Activated CD8-positive, alpha-beta memory T cell treated with anti-CD3 and anti-CD28 coated beads for 1 hour (primary cell): ENCODE data around the gene C2orf81.
"Not testable (repeated sequence)": the region's sequence is repeated elsewhere in the genome, so short reads cannot be mapped to it uniquely, and the experiment has no call there.

ENCODE experiments used
- DNase-seq, 2 donors: peaks; one replicate each; pipeline ENCODE4 v3.0.0-alpha.2; 2020; ENCODE audit warnings: low read depth in 1 of 2; ENCODE audit errors: extremely low read depth in 1 of 2

Gene C2orf81

DNA sequence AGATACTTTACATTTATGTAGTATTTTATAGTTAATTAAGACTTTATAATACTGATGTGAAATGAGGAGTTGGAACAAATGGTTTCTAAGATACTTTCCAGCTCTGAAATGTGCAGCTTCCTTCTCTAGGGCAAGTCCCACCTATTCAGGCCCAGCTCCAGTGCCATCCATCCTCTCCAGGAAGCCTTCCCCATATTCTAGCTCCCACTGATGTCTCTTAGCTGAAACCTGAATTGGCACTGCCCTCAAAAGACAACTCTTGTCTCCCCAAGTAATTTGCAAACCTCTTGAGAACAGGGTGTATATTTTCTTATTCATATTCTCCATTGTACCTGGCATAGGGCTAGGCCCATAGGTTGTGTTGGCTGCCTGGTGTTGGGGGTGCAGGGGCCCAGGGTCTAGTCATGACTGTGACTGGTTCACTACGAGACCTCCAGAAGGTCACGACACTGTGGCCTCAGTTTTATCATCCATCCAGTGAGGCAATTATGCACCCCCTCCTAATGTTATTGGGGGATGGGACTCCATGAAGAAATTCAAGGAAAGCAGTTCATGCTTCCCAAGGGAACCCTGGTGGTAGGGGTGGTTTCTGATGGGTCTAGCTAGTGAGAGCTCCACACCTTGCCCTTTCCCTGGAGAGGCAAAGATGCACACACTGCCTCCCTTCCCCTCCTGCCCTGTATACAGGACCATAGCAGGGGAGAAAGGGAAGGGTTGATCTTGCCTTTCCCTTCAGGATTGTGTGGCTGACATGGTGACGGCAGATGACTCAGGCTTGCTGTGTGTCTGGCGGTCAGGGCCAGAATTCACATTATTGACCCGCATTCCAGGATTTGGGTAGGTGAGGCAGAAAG, 2.9 kb upstream of the C2orf81 start:
- DNase-seq, result no peak

DNA sequence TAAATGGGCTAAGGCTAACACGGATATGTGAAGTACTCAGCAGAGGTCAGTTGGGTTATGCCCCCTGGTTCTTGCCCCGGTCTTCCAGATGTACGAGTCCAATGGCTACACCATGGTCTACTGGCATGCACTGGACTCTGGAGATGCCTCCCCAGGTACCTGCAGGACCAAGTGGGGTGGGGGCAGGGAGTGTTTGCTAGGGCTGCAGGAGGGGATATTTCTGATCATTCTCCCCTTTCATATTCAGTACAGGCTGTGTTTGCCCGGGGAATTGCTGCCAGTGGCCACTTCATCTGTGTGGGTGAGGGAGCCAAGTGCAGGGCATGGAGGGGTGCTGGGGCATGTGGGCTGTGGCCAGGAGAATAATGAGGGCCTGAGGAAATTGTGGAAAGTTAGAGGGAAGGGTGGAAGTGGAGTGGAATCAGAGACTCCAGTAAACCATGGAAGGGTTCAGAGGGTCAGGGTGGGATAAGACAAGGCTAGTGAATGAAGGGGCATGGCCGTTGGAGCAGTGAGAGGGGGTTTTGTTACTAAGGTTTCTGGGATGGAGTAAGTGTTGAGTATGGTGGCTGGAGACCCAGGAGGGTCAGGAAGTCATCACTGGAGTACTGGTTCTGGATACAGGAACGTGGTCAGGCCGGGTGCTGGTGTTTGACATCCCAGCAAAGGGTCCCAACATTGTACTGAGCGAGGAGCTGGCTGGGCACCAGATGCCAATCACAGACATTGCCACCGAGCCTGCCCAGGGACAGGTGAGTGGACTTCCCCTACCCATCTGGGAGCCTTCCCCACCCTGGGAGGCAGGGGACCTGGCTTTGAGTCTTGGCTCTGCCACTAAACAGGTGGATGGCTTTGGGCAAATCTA, 2.0 kb upstream of the C2orf81 start:
- DNase-seq, result no peak

DNA sequence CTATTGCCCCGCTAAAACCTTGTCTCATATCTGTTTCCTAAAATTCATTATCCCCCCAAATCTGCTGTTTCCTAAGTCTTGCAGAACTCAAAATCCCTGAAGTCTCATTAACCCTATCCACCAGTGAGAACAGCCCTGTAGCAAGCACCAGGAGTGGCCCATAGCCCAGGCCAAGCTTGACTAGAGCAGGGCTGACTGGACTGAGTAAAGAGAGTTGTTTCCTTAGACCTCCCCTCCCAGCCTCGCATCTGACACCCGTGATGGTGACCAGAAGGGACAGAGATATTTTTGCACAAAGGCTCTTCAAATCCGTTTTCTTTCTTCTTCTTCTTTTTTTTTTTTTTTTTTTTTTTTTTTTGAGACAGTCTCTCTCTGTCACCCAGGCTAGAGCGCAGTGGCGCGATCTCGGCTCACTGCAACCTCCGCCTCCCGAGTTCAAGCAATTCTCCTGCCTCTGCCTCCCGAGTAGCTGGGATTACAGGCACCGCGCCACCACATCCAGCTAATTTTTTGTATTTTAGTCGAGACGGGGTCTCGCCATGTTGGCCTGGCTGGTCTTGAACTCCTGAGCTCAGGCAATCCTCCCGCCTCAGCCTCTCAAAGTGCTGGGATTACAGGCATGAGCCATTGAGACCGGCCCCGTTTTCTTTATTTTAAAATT, 846 bp downstream of the C2orf81 start:
- DNase-seq, result not testable (repeated sequence)

DNA sequence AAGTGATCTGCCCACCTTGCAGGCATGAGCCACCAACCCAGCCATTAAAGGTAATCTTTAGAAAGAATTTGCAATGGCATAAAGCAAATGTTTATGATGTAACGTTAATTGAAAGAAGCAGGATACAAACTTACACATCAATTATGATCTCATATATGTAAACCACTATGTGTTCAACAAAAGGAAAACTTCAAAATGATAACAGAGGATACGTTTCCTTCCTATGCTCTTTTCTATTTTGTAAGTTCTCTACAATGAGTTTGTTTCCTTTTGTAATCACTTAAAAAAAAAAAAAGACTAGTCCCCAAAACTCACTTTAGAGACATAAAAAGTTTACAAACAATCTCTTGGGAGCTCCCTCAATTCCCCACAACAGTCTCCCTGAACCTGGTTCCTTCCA, 1.4 kb downstream of the C2orf81 start:
- DNase-seq, result no peak

DNA sequence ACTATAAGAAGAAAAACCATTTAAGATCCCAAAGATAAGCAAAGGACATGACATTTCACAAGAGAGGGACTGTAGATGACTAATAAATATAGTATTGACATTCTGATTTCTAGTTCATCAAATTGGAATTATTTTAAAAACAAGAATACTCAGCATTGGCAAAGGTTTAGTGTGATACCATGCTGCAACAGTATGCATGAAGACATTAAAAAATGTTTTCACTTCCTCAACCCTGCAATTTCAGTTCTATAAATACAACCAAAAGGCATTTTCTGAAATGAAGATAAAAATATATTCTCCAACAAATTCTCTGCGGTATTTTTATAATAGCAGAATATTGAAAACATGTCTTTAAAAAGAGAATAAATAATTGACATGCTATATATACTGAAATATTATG, 2.1 kb downstream of the C2orf81 start:
- DNase-seq, result no peak

DNA sequence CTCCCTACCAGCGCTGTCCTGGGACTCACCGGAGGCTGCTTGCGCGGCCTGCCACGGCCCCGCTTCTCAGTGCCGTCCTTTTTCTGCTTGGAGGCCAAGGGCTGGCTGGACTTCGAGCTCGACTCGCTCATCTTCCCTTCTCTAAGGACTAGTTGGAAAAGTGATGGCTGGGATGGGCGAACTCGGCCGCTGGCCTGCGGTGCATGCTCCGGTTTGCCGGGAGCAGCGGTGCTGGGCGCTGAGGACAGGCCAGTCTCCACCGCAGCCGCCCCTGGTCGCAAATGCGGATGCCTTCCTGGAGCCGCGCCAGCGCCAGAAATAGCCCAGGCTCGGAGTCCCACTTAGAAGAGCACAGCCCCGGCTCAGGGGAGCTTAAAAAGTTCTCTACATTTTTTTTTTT, 3.1 kb downstream of the C2orf81 start:
- DNase-seq, result no peak

DNA sequence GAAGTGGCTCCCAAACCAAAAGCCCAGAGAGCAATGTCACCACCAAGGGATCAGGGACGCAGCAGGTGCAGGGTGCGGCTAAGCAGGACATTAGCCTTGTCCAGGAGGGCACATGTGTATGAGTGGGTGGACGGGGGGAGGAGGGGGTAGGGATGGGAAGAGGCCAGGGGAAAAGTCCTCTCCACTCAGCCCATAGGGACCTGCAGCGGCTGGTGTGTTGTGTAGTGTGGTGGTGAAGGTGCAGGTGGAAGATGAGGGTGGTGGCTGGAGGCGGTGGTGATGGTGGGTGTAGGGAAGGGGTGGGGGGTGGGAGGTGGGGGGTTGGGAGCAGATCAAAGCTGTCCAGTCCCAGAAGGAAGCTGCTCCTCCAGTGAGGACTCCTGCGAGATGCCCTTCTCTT, 3.7 kb downstream of the C2orf81 start:
- DNase-seq, result no peak

DNA sequence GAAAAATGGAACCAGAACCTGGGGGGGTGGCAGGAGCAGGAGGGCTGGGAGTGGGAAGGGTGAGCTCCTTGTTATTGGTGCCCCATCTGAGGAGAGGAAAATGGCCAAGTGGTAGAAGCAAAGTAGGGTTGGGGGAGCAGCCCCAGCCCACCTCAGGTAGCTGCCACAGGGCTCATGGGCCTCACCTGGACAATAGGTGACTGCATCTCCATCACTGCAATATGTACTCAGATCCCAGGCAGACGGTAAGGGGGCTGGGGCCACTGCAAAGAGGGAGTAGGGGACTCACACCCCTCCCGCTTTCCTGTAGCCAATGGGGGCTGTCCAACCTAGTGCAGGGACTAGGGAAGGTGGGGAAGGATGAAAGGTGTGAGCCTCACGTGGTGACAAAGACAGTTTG, 4.2 kb downstream of the C2orf81 start:
- DNase-seq, result no peak

DNA sequence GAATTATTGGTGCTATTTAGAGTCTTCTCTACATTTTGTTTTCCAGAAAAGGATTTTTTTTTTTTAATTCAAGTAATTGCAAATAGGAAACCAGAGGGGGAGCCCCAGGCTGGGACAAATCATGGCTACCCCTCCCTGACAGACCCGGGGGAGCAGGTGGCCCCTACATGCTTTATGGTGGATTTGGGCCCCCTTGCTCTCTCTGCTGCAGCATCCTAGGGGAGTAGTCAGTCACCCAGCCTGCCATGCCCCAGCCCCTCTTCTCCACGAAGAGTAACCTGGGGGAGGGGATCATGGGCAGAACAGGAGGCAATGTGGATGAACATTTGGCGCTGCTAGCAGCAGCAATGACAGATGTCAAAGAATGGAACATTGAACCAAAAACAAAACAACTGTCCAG, 4.6 kb downstream of the C2orf81 start:
- DNase-seq, result no peak

DNA sequence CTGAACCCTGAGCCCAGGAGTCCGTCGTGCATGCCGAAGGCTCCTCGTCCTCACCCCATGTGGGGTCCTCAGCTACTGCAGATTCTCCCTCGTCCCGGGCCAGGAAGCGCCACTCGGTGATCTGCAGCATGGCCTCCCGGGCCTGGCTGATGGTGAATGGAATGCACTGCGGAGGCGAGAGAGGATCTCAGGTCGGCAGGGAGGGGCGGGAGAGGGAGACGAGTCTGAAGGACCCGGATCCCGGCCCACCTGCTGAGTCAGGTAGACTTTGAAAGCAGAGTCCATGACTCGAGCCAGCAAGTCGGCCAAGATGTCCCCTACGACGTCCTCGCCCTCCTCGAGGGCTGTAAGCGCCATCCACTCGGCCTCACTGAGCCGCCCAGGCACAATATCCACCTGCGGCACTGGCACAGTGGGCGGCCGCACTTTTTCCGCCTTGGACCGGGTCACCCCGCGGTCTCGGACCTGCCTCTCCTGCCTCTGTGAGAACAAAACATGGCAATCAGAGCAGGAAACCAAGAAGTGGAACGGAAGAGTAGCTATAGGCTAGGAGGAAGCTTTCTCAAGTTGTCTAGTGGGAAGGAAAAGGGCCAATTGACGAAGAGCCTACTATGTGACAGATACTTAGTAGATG, 5.5 kb downstream of the C2orf81 start:
- no peak for DNase-seq

DNA sequence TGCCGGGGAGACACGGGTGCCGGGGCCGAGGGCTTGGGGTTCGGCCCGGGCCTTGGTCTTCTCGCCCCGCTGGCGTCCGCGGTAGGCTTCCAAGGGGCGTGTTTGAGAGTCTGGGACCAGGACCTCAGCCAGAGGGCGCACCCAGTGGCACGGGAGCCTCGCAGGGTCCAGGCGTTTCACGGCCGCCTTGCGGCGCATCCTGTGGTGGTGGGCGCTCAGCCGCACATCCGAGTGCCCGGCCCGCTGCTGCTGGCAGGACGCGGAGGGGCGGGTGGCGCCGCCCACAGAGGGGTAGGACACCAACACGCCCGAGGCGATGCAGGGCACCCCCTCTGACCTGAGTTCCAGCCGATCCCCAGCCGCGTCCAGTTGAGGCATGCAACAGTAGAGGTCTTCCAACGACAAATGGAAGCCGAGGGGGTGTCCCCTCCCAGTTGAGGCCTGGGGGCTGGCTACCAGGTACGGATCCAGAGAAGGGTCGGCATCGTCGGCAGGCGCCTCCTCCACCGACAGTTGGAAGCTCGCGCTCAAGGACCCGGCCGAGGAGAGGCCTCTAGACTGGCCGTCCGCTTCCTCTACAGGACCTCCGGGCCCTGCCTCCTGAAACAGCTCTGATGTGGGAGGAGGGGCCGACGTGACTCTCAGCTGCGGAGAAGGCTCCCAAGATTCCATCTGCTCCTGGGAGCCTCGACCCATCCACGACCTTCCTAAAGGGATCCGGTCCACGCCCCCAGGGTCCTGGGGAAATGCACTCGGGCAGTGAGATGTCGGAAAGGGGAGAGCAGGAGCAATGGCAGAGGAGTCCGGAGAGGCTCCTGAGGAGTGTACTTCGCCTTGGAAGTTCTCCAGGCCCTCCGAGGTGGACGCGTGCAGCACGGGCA, 6.3 kb downstream of the C2orf81 start:
- no peak for DNase-seq

DNA sequence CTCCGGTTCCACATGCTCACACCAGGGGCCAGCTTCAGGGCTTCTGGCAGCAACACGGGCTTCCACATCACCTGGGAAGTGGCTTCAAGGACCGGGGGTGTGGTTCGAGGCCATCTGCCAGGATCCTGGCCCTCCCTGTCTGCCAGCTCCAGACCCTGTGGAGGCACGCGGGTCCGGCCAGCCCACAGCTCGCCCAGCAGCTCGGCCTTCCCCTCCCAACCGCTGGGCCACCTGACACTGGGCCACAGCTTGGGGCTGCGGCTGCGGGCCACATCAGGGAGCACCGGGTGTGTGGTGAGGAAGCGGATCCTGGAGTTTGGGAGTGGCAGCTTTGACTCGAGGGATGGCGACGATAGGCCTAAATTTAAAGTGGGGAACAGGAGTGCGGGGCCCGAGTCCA, 7.0 kb downstream of the C2orf81 start:
- no peak for DNase-seq

DNA sequence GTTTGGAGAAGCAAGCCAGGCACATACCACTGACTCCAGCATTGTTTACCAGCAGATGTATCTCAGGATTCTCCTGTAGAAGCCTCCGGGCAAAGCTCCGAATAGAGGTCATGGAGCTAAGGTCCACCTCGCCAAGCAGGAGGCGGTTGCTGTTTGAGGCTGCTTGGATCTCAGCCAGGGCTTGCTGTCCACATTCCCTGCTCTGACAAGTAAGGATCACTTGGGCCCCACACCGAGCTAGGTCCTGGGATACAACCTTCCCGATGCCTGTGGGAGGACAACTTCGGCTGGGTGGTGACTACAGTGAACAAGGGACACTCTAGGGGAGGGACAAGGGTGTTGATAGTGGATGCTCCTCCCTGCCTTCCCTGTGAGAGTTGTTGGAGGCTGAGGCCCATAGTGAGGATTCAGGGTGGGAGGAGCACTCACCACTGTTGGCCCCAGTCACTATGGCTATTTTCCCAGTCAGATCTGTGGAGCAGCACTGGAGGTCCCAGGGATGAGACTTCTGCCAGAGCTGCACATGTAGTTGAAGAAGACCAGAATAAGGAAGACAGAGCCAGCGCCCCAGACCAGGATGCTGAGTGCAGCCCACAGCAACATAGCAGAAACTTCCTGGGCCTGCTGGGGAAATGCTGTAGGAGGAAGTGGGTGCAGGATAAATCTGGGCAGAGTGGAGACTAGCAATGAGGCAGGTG, 8.3 kb downstream of the C2orf81 start:
- no peak for DNase-seq

DNA sequence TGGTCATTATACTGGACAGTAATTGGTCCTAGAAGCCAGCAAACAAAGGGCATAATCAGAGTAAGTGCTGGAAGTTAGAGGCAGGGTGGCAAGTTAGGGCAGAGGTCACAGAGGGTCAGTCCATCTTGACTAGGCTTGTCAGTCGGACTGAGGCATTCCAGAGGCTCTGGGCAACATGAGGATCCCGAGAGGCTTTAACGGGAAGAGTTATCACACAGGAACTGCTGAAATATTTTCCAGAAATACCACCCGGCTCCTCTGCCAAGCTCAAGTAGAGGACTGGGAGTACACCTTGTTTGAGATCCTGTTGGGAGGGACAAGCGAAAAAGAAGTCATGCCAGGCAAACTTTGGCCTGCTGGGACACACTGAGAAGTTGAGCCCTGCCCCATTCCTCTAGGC, 13.7 kb downstream of the C2orf81 start:
- DNase-seq, result no peak

DNA sequence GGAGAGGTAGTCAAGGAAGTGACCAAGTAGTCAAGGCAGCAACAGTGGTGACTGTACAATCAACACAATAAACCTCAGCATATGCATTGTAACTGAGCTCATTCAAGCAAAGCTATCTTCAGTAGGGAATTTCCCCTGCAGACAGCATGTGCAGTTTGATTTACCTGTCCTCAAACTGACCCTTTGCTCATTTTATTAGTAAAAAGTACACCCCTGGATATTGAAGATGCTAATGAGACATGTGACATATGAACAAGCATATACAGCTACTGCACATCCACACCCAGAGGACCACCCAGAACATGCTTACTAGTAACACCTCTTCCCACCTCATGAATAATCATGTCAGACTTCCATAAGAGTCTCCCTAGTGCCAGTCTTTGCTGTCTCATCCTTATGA, 15.4 kb downstream of the C2orf81 start:
- DNase-seq, result no peak

DNA sequence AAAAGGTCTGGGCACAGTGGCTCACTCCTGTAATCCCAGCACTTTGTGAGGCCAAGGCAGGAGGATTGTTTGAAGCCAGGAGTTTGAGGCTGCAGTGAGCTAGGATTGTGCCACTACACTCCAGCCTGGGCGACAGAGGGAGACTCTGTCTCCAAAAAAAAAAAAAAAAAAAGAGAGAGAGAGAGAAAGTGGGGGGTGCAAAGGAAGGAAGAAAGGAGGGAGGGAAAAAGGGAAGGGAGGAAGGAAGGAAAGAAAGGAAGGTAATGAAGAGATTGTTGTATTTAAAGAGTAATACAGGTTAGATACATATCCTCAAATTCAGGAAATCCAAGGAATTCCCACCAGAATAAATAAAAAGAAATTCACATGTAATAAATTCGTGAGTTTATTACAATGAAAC, 19.5 kb downstream of the C2orf81 start:
- DNase-seq, result no peak

DNA sequence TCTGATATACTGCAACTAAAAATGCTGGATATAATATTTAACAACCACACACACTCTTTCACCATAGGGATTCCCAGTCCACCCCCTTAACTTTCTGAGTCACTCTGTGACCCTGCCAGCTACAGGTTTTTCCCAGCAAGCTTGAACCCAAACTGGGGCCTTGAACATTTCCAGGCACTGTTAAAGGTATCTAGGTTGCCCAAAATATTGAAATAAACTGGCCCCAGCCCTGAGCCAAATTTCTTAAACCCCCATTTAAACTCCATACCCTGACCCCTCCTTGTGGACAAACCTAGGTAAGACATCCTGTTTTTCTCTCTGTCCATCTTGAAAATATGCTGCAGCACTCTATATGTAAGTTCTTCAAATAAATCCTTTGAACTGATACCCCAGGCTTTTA, 21.6 kb downstream of the C2orf81 start:
- DNase-seq, result no peak

DNA sequence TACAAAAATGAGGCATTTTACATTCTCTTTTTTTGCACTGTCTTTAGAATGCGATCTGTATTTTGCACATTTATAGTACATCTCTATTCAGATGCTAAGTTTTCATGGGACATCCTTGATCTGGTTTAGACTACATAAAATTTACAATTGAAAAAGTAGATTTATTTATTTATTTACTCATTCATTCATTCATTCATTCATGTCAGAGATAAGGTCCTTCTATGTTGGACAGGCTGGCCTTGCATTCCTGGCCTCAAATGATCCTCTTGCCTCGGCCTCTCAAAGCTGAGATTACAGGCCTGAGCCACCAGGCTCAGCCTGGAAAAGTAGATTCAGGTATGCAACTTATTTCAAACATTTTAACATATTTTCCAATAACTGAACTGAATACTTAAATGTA, 25.3 kb downstream of the C2orf81 start:
- DNase-seq, result no peak

DNA sequence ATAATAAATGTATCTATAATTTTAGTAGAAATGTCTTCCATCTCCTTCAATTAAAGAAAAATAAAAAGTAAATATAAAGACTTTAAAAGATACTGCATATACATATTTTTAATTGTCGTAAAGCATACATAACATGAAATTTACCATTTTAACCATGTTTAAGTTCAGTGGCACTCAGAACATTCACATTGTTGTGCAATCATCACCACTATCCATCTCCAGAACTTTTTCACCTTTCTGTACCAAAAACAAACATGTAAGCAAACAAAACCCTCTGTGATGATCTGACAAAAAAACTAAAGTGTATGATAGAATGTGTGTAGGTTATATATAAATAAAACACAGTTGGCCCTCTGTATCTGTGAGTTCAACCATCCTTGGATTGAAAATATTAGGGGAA, 27.9 kb downstream of the C2orf81 start:
- no peak for DNase-seq

DNA sequence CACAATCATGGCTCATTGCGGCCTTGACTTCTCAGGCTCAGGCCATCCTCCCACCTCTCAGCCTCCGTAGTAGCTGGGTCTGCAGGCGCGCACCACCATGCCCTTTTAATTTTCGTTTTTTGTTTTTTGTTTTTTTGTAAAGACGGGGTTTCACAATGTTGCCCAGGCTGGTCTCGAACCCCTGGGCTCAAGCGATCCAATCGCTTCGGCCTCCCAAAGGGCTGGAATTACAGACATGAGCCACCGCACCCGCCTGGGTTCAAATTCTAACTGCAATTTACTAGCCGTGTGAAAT, 29.0 kb downstream of the C2orf81 start:
- no peak for DNase-seq
